Activated CD8-positive, alpha-beta memory T cell treated with anti-CD3 and anti-CD28 coated beads for 4 hours (primary cell): Measurements from ENCODE around the gene NCF4.

Experiments used
- DNase-seq, 2 donors: peaks; one replicate each; pipeline ENCODE4 v3.0.0-alpha.2; 2020; ENCODE audit warnings: low read depth in 2 of 2

NCF4 gene

DNA sequence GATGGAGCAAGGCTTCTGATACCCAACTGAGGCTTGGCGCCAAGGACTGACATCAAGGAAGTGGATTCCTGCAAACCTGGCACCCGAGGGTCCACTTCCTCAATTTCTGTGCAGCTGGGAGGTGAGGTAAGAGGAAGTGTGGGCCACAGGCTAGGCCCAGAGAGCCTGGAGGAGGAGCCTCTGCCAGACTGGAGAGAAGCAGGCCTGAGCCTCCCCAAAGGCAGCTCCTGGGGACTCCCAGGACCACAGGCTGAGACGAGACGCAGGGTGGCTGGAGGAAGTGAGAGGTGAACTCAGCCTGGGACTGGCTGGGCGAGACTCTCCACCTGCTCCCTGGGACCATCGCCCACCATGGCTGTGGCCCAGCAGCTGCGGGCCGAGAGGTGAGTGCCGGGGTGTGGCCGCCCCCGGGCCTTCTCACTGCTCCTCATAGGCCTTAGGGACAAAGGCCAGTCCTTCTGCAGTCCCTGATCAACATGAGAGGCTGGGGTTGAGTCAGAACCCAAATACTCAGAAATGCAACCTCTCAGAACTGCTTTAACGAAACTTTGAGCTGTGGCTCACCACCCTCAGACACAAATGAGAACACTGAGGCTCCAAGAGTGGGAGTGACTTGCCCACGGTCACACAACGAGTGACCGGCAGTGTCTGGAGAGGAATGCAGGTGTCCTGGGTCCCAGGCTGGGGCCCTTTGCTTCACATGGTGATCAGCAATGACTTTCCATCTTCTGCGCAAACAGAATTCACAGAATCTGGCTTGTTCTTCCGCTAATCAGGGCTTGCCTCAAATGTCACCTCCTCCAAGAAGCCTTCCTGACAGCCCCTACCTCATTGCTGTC lies at the start of gene NCF4:
Gene NCF4 (plus strand): TSS at position 186 of the 839 bp plus-strand sequence. CDS start 166 bp downstream, at position 352.
- DNase-seq, result no peak

DNA sequence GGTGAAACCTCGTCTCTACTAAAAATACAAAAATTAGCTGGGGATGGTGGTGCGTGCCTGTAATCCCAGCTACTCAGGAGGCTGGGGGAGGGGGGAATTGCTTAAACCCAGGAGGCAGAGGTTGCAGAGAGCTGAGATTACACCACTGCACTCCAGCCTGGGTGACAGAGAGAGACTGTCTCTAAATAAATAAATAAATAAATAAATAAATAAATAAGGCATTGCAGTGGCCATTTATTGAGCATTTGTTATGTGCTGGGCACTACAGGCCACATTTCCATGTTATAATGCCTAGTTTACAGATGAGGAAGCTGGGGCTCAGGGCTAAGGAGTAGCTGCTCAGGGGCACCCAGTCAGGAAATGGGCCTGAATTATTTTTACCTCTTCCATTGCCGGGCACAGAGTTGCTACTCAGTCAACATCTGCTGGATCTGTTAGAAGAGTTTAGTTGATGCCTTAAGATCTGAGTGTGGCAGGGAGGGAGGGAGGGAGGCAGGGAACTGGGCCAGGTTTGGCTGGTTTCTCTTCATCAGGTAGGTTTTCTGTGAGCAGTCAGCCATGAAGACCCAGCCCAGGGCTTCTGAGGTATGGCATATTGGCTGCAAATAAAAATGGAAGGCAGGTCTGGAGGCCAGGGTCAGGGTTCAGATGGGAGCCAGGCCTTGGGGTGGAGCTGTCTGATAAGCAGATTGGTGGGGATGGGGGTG lies 49.6 kb upstream of the NCF4 start:
- no peak for DNase-seq

DNA sequence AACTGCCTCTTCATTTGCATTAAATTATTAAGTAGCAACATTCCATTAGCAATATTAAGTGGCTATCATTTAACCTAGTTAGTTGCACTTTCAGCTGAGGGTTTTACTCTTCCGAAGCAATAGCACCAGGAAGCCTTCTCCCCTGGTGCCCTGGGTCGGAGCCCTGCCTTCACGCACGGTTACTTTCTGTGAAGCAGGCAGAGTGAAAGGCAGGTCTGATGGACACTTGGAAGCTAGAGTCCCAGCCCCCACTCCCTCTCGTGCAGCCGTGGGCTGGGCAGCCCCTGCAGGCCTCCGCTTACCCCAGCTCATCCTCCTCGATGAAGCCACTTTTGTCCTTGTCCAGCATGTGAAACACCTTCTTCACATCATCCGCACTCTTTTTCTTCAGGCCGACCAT lies 46.0 kb upstream of the NCF4 start:
- no peak for DNase-seq

DNA sequence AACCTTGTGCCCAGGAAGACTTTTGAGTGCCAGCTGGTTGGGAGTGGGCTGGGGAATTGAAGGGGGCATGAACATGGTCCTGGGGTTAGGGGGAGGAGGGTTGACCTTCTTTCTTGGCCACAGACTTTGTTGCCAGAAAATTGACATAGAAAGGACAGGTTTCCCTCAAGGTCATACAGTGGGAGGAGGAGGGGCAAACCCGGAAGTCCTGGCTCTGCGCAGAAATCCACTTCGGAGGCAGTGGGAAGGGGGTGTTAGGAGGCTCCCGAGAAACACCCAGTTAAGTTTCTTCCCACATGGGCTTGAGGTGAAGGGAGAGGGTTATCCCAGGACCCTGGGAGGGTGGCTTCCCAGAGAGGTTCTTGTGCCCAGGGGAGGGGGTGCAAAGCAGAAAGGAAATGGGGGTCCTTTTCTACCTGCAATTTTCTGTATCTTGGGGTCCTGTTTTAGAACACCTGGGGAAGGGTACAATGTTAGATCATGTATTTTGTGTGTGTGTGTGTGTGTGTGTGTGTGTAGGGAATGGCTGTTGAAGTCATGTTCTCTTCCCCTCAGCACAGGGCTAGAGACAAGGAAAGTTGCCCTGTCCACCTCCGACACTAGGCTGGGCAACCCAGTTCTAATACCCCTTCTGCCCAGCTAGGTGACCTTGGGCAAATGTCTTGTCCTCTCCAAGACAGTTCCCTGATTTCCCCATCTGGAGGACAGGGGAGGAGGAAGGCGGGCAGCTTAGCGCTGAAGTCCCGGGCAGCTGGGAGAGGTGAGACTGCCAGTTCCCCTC lies 45.1 kb upstream of the NCF4 start:
- no peak for DNase-seq

DNA sequence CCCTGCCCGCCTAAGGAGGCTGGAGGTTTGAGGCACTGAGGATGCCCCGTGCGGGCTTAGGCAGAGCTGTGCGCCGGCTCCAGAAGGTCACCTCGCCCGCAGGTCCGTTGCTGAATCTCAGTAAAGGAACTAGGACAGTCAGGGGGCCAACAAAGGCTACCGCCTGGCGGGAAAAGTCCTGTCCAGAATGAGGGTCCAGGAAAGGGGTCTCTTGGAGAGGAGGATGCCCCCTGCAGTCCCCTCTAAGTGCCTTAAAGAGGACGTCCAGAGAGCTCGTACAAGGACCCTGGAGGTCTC lies 44.5 kb upstream of the NCF4 start:
- DNase-seq, result no peak

DNA sequence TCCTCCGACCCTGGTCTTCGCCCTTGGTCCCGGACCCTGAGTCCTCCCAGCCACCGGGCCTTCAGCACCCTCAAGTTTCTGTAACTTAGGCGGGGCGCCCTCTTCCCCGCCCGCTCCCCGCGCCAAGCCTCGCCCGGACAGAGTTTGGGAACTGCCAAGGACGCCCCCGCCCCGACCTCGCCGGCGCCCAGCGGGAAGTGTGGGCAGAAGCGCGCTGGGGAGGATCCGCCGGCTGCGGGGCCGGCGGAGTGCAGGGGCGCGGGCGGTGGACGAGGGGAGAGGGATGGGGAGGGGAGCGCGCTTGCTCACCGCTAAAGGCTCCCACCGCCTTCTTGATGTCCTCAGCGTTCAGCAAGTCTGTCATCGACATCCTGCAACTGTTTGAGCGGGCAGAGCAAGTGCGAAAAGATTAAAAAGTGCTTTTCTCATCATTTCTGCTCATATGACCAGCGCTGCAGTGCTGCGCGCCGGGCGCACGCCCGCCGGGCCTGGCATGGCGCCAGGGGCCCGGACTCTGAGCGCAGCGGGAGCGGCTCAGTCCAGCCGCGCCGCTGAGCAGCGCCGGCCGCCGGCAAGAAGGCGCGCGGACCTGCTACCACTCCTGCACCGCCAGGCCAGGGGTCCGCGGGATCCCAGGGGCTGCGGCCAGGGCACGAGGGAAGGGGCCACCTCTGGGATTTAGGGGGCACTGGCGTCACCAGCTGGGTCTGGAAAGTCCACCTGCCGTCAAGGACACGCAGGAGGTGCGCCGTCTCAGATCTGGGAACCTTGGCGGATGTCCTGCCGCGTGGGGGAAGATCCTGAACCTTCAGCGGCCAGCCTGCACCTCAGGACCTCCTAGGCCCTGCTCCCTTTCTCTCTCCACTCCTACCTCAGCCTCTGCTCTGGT lies 43.9 kb upstream of the NCF4 start, which contains the start of gene PVALB:
Gene PVALB (minus strand): TSS at position 400 of the 889 bp plus-strand sequence. CDS start 30 bp downstream, at position 370.
- no peak for DNase-seq

DNA sequence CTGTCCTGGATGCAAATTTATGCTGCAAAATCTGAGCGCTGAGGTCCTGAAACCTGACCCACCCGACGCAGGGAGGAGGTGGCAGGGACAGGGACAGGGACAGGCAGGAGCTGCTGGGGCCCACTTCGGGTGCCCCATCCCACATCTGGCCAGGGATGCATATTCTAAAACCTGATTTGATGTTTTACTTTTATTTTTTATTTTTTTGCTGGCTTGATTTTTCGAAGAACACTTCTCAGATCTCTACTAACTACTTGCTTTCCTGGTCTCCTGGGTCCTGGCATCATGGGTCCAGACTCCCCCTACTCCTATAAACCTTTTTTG lies 43.3 kb upstream of the NCF4 start:
- DNase-seq, result no peak

DNA sequence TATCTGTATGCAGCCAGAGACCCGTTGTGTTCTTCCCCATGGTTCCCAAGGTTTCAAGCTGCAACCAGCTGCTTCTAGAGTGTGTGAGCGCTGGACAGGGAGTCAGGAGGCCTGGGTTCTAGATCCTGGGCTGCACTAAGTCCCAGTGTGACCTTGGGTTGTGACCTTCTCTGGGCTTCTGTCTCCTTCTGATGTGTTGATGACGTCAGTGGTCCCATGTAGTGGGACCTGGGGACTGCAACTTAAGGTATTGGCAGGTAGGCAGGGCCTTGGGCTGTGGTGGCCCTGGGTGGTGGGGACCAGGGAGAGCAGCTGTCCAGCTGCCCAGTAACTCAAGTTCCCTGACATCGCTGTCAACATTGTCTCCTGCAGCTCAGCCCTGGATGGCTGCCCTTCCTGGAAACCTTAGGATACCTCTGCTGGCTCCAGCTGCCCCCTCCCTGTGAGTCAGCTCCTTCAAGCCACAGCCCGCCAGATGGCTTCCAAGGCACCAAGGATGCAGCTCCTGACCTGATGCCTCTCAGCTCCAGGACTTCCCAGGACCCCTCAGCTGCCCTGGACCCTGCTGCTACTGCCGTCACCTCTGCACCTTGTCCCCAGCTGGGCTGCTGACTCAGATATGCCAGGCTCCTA lies 42.7 kb upstream of the NCF4 start:
- no peak for DNase-seq

DNA sequence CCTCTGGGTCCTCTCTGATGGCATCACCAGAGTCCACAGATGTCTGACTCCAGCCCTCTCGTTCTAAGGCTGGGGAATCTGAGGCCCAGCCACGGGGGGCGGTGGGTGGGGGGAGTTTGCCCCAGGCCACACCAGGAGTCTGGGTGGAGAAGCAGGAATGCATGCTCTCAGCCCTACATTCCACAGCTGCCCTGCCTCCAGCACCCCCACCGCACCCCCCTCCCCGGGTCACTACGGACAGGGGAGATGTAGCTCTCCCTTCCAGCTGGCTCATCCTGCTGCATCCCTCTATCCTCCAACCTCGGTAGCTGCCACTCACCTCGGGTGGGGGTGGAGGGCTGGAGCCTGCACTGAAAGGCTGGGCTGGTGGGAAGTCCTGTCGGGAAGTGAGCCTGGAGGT lies 41.7 kb upstream of the NCF4 start:
- no peak for DNase-seq

DNA sequence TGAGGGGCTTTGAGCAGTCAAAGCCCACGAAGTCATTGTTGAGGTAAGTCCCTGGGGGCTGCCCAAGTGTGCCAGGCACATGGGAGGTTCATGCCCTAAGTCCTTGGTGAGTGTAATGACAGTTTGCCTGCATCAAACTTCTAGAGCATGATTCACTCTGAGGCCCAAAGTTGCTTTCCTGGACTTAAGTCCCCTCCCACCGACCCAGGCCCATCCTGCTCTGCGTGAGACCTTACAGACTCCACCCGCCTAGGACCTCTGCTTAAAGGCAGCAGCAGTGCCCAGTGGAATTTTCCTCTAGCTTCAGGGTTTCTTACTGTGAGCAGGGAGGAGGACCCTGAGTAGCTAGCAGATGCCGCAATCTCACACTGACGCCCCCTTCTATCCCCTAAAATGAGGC lies 38.2 kb upstream of the NCF4 start:
- no peak for DNase-seq

DNA sequence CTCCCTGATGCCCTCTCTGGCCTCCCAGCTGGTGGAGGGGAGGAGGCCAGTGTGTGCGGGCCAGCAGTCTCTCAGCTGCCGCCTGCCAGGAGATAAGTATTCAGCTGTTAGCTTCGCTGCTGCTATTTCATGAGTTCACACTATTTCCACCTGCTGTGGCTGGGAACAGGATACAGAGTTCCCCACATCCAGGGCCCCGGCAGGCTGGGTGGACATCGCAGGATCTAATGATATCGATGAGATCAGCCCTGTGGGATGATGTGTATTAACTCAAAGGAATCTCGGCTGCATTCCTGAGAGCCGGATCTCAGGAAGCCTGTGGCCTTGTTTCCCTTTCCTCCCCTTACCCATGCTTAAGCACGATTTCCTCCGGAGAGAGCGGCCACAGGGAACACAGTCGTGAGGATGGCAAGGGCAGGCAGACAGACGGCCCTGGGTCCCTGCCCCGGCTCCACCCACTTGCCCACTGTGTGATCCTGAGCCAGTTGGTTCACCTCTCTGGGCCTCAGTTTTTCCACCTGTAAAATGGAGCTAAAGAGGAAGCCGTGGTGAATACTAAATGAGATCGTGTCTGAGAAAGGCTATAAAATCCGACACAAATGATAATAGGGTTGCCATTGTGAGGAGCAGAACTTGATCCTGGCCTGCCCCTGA lies 37.5 kb upstream of the NCF4 start:
- no peak for DNase-seq

DNA sequence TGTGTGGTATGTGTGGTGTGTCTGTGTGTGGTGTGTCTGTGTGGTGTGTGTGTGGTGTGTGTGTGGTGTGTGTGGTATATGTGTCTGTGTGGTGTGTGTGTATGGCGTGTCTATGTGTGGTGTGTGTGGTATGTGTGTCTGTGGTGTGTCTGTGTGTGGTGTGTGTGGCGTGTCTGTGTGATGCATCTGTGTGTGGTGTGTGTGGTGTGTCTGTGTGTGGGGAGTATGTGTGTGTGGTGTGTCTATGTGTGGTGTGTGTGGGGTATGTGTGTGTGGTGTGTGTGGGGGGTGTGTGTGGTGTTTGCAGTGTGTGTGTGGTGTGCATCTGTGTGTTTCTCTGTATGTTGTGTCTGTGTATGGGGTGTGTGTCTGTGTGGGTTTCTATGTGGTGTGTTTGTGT lies 36.2 kb upstream of the NCF4 start:
- DNase-seq, result no peak

DNA sequence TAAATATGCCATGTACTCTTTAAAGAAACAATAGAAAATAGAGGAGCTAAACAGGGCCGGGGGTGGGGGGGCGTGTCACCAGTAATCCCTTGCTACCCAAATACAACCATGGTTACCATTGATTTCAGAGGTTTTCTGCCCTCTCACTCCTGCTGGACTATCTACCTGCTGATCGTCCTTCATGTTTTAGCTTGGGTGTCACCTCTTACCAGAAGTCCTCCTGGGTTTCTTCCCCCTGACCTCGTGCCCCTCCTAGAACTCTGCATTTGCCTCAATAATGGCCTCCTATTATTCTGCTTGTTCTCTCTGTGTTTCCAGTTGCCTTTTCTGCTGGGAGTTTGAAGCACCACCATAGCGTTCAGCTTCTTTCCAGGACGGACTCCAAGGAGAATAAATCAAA lies 34.5 kb upstream of the NCF4 start:
- no peak for DNase-seq

DNA sequence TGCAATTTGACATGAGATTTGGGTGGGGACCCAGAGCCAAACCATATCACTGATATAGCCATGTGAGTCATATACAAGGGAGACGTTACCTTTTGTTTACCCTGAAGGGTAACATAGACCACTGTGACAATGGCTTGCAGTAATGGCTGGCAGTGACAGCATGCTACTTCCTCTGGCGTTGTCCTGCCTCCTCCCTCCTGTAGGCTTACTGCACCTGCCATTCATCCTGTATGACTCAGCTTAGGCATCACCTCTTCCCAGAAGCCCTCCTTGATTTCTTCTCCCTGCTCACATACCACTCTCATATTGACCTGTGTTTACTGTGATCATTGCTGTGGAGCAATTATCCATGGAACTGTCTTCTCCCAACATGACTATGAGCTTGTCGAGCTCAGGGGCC lies 32.0 kb upstream of the NCF4 start:
- no peak for DNase-seq

DNA sequence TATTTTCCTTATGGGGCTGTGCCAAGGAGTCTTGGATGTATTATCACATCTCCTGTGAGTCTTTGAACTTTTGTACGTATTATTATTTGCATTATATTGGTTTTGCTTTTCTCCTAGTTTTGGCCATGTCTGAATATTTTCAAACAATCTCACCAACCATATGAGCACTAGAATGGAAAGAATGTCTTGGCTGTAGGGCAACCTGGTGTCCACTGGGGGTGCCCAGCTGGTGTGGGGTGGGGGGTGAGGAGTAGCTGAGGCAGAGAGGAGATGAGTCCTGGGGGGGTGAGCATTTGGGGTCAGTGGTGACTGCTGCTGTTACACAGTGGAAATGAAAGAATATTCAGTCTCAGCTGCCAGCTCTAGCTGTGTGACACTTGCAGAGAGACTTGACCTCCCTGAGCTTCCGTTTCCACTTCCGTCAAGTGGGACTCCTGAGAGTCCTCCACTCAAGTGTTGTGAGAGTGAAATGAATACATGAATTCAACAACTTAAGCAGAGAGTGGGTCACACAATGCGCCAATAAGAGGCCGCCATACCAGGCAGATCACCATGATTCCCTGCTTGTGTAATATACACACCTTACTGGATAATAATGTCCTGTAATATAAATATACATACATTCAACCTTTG lies 31.3 kb upstream of the NCF4 start:
- no peak for DNase-seq

DNA sequence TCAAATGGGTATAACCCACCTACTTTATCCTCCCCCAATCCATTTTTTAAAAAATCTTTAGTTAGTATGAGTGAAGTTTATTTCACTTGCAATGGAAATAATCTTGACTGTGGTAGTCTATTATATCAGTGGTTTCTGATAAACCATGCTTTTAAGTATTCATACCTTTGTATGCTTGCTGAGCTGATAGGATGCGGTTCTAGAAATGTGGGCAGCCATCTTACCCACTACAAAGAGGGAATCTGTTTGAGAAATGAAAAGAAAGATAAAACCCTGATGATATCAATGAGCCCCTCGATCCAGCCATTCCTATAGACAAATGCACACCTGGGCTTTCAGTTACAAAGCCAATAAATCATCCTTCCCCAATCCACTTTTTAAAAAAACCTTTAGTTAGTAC lies 30.2 kb upstream of the NCF4 start:
- no peak for DNase-seq

DNA sequence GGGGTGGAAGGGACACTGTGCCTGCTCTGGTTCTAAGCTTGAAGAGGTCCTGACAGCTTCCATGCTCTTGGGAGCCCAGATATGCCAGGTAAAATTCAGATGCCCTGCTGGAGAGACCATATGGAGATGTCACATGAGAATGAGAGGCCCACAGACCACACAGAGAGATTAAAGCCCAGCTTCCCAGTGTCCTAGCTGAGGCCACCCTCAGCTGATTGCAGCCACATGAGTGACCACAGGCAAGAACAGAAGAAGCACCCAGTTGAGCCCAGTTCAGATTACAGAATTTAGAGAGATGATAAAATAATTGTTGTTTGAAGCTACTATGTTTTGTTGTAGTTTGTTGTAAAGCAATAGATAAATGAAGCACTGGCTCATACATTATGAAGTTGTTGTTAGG lies 29.6 kb upstream of the NCF4 start:
- DNase-seq, result no peak

DNA sequence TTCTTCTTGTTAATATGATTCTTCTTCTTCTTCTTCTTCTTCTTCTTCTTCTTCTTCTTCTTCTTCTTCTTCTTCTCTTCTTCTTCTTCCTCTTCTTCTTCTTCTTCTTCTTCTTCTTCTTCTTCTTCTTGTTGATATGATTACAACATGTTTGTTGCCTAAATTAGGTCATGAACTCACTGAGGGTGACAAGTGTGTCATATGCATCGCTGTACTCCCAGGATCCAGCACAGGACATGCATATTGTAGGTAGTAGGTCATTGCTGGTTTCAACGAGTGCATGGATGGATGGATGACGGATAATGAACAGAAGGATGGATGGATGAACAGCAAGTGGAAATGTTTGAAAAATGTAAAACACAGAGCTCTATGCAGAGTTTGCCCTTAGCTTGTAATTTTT lies 29.1 kb upstream of the NCF4 start:
- no peak for DNase-seq

DNA sequence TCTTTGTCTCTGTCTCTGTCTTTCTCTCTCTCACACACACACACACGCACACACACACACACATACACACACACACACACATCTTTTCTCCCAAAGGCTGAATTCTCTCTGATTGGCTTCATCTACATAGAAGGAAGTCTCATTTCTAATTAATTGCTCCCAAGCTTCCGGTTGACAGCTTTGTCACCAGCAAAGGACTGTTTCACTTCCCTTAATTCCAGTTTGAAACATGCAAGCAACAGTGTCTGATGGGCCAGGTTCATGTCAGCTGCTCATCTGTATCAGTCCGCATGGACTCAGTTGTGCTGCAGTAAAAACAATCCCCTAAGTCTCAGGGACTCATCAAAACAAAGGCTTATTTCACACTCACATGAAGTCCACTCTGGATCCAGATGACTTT lies 27.7 kb upstream of the NCF4 start:
- no peak for DNase-seq

DNA sequence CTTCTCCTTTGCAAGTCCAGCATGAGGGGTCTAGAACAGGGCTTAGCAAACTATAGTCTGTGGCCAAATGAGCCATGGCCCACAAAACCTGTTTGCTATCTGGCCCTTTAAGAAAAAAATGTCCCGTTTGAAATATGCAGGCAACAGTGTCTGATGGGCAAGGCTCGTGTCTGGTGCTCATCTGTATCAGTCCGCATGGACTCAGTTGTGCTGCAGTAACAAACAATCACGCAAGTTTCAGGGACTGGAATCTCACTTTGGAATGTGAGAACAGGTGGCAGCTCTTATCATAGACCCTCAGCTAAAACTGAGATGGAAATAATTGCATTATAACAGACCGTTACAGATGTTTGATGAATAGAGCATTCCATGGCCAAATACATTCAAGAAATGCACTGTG lies 24.9 kb upstream of the NCF4 start:
- DNase-seq, result no peak
